Naive thymus-derived CD4-positive, alpha-beta T cell (primary cell): ENCODE results near the gene LANCL2. TPM values are rescaled to one million over a fixed set of nuclear protein-coding genes. Genes with fewer than 3 reads are reported as not detected.
"Not testable (repeated sequence)": the region's sequence is repeated elsewhere in the genome, so short reads cannot be mapped to it uniquely, and the experiment has no call there.

Experiments
- ATAC-seq: fragments of 150-1000 bp; cut with Tn5 transposase; 2 replicates; pipeline ENCODE4 v1.10.0; 2021; ENCODE audit warnings: mild to moderate bottlenecking, moderate library complexity
- CTCF ChIA-PET: fragments of 350-600 bp; sonication (Branson Sonifier 250); formaldehyde crosslinking; loops from one replicate; lab custom pipeline; 2021; ENCODE audit warnings: antibody characterized with exemption; lab: Charles Lee
- POLR2A ChIA-PET: fragments of 350-600 bp; sonication (Branson Sonifier 250); formaldehyde crosslinking; loops from one replicate; lab custom pipeline; 2021; ENCODE audit warnings: antibody characterized with exemption, inconsistent platforms; lab: Charles Lee
- DNase-seq, 9 donors: peaks; one replicate each; pipeline versions ENCODE4 v3.0.0 to v3.0.0-alpha.2; 2020 to 2022; ENCODE audit warnings: mixed read lengths in 1 of 9
- H3K27ac ChIP-seq: one replicate; pipeline ENCODE4 v1.7.0; 2013; ENCODE audit warnings: mild to moderate bottlenecking, low read depth, low read length, moderate library complexity
- H3K27me3 ChIP-seq, 2 donors: one replicate each; pipeline ENCODE4 v1.7.0; 2013; ENCODE audit warnings: low read length in 2 of 2, mild to moderate bottlenecking in 2 of 2, moderate library complexity in 2 of 2; ENCODE audit not compliant: control insufficient read depth in 2 of 2, insufficient read depth in 2 of 2
- H3K36me3 ChIP-seq, 3 experiments: 1 replicate in 2 of 3; 2 replicates in 1 of 3; pipeline ENCODE4 v1.7.0; 2013; ENCODE audit warnings: low read length in 3 of 3, mild to moderate bottlenecking in 3 of 3, moderate library complexity in 1 of 3; ENCODE audit not compliant: insufficient read depth in 3 of 3, control insufficient read depth in 2 of 3
- H3K4me1 ChIP-seq, 2 donors: one replicate each; pipeline ENCODE4 v1.7.0; 2013; ENCODE audit warnings: low read length in 2 of 2, mild to moderate bottlenecking in 2 of 2, moderate library complexity in 1 of 2; ENCODE audit not compliant: control insufficient read depth in 2 of 2, insufficient read depth in 2 of 2
- H3K4me3 ChIP-seq: 2 replicates; pipeline ENCODE4 v1.7.0; 2013; ENCODE audit warnings: mild to moderate bottlenecking, low read length
- H3K9me3 ChIP-seq, 3 experiments: 1 replicate in 2 of 3; 2 replicates in 1 of 3; pipeline ENCODE4 v1.7.0; 2013; ENCODE audit warnings: low read length in 3 of 3; ENCODE audit not compliant: control insufficient read depth in 2 of 3
- H3K27ac Mint-ChIP-seq, 9 donors: one replicate each; pipeline ENCODE4 v1.8.0; 2020 to 2022; ENCODE audit warnings: mixed read lengths in 9 of 9, mild to moderate bottlenecking in 8 of 9, moderate library complexity in 5 of 9, inconsistent platforms in 2 of 9
- H3K27me3 Mint-ChIP-seq, 5 donors: one replicate each; pipeline ENCODE4 v1.8.0; 2021 to 2022; ENCODE audit warnings: mixed read lengths in 5 of 5, mild to moderate bottlenecking in 1 of 5
- H3K36me3 Mint-ChIP-seq, 5 donors: one replicate each; pipeline ENCODE4 v1.8.0; 2020 to 2022; ENCODE audit warnings: mixed read lengths in 5 of 5, mild to moderate bottlenecking in 3 of 5, inconsistent platforms in 1 of 5
- H3K4me1 Mint-ChIP-seq, 7 donors: one replicate each; pipeline ENCODE4 v1.8.0; 2020 to 2022; ENCODE audit warnings: mixed read lengths in 7 of 7, mild to moderate bottlenecking in 3 of 7, inconsistent platforms in 1 of 7
- H3K4me3 Mint-ChIP-seq, 10 donors: one replicate each; pipeline ENCODE4 v1.8.0; 2020 to 2022; ENCODE audit warnings: mild to moderate bottlenecking in 10 of 10, mixed read lengths in 10 of 10, moderate library complexity in 6 of 10, inconsistent platforms in 2 of 10
- H3K9me3 Mint-ChIP-seq, 11 donors: one replicate each; pipeline ENCODE4 v1.8.0; 2020 to 2022; ENCODE audit warnings: mixed read lengths in 11 of 11, mild to moderate bottlenecking in 4 of 11, inconsistent platforms in 1 of 11, moderate library complexity in 1 of 11
- intact Hi-C, 2 donors: fragments of 100-400 bp; cut with micrococcal nuclease; formaldehyde crosslinking; loops; one replicate each; pipeline ENCODE4 v1.15.1; 2023
- polyA plus RNA-seq, 2 donors: library from polyadenylated mRNA; unstranded; fragments of 300-500 nt; fragmentation: Illumina TruSeq; gene quantifications; one replicate each; pipeline ENCODE4 v1.2.3, GENCODE V29; 2021
- total RNA-seq, 6 experiments: library from RNA in 5 of 6; stranded (reverse) in 5 of 6; gene quantifications; 1 replicate in 5 of 6; 2 replicates in 1 of 6; pipeline ENCODE4 v1.2.3 and lab custom pipeline; 2021 to 2026

LANCL2 gene
- total and polyA plus RNA-seq, 7 experiments from 2014 or later = 4.8 to 10.5 (median 8.2) TPM

- Mint-ChIP-seq H3K4me3 (peak overlapping the region in 1 of 10 donors; percentile 27), H3K36me3 (no peaks in the 10 kb centered on the region), H3K27ac (no peak overlapping the region), H3K4me1 (peaks cover 0 to 4% (median 0%) of the 10 kb centered on the region in 7 donors), H3K27me3 (peaks cover 12 to 29% (median 19%) of the 10 kb centered on the region in 5 donors), H3K9me3 (peaks cover 0 to 2% (median 0%) of the 10 kb centered on the region in 11 donors)
- POLR2A ChIA-PET = no interaction called here
- DNase-seq (no peak), ATAC-seq (no peak)
- Histone ChIP-seq H3K4me1 (no peaks in the 10 kb centered on the region), H3K27me3 (peaks cover 0 to 4% of the 10 kb centered on the region in 2 donors), H3K36me3 (no peaks in the 10 kb centered on the region), H3K27ac (no peak overlapping the region), H3K4me3 (no peak overlapping the region), H3K9me3 (no peaks in the 10 kb centered on the region)
- CTCF ChIA-PET = no interaction called here
- intact Hi-C loops = no loop called here
Observed at GRCh38 chr7:55345292-55345691, 19.8 kb upstream of the LANCL2 start.

DNA sequence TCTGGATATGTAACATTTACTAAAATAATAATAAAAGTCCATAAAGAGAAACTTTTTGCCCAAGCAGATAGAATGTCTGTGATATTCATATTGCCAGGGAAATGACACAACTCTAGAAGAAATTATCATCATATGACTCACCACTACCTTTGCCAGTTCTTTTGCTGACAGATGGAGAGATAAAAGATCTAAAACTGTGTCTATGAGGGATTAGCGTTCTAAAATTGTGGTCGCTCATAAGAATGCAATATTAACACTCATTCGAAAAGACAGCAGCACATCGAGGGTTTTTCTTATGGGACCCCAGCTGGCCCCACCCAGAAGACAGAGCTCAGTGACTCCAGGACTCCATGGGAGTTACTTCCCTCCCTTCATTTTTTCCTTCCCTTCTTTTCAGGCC is 16.6 kb upstream of the LANCL2 start:
- ATAC-seq (no peak), DNase-seq (no peak)
- Histone ChIP-seq H3K36me3 (no peaks in the 10 kb centered on the region), H3K9me3 (no peaks in the 10 kb centered on the region), H3K4me1 (no peaks in the 10 kb centered on the region), H3K27ac (no peak overlapping the region), H3K4me3 (no peak overlapping the region), H3K27me3 (peaks cover 0 to 4% of the 10 kb centered on the region in 2 donors)
- CTCF ChIA-PET = no interaction called here
- Mint-ChIP-seq H3K27ac (no peak overlapping the region), H3K27me3 (peaks cover 18 to 30% (median 23%) of the 10 kb centered on the region in 5 donors), H3K9me3 (peaks cover 0 to 2% (median 0%) of the 10 kb centered on the region in 11 donors), H3K4me1 (peaks cover 0 to 4% (median 0%) of the 10 kb centered on the region in 7 donors), H3K4me3 (no peak overlapping the region), H3K36me3 (no peaks in the 10 kb centered on the region)
- POLR2A ChIA-PET = no interaction called here
- intact Hi-C loops = no loop called here

GRCh38 chr7:55349121-55349520 is 16.0 kb upstream of the LANCL2 start:
- H3K27me3 Mint-ChIP-seq = peaks cover 18 to 30% (median 23%) of the 10 kb centered on the region in 5 donors
- H3K4me1 Mint-ChIP-seq = peaks cover 0 to 4% (median 0%) of the 10 kb centered on the region in 7 donors
- Histone ChIP-seq H3K27me3 (peaks cover 0 to 4% of the 10 kb centered on the region in 2 donors), H3K36me3 (no peaks in the 10 kb centered on the region), H3K9me3 (no peaks in the 10 kb centered on the region), H3K27ac (no peak overlapping the region), H3K4me1 (no peaks in the 10 kb centered on the region), H3K4me3 (no peak overlapping the region)
- ChIA-PET POLR2A (no interaction called here), CTCF (no interaction called here)
- DNase-seq (no peak), ATAC-seq (no peak)
- peak overlapping the region in 1 of 9 donors; percentile 16 for H3K27ac Mint-ChIP-seq
- no peak overlapping the region for H3K4me3 Mint-ChIP-seq
- H3K36me3 Mint-ChIP-seq = no peaks in the 10 kb centered on the region
- intact Hi-C loops = no loop called here
- peaks cover 0 to 2% (median 0%) of the 10 kb centered on the region in 11 donors for H3K9me3 Mint-ChIP-seq

- H3K36me3 Mint-ChIP-seq = no peaks in the 10 kb centered on the region
- H3K27me3 Mint-ChIP-seq = peaks cover 20 to 34% (median 23%) of the 10 kb centered on the region in 5 donors
- Histone ChIP-seq H3K4me3 (no peak overlapping the region), H3K27ac (no peak overlapping the region), H3K27me3 (peaks cover 0 to 4% of the 10 kb centered on the region in 2 donors), H3K9me3 (no peaks in the 10 kb centered on the region), H3K36me3 (no peaks in the 10 kb centered on the region), H3K4me1 (no peaks in the 10 kb centered on the region)
- intact Hi-C loops = no loop called here
- peaks cover 0 to 4% (median 0%) of the 10 kb centered on the region in 7 donors for H3K4me1 Mint-ChIP-seq
- ATAC-seq (no peak), DNase-seq (no peak)
- ChIA-PET CTCF (no interaction called here), POLR2A (no interaction called here)
- H3K9me3 Mint-ChIP-seq = peaks cover 0 to 2% (median 0%) of the 10 kb centered on the region in 11 donors
- H3K4me3 Mint-ChIP-seq = no peak overlapping the region
- no peak overlapping the region for H3K27ac Mint-ChIP-seq
Observed at GRCh38 chr7:55350281-55350680, 14.9 kb upstream of the LANCL2 start.

DNA sequence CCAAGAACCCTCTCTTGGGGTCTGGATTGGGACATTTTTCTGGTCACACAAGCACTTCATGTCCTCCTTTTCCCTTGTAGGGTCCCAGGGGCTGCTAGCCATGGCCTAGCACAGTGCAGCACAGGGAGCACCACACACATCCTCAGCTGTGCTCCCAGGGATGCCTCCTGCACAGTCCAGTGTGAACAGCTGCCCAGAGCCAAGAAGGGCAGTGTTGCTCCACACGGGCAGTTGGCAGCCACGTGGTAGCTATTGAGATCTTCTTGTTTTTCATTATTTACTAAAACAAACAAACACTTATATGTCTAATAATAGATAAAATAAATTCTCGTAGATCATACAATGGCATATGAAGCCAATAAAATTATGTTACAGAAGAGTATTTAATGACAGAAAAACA is 13.9 kb upstream of the LANCL2 start:
- no peak for ATAC-seq
- DNase-seq = no peak
- CTCF ChIA-PET = no interaction called here
- no peak overlapping the region for H3K4me3 Mint-ChIP-seq
- intact Hi-C loops = no loop called here
- Histone ChIP-seq H3K36me3 (no peaks in the 10 kb centered on the region), H3K27me3 (peaks cover 0 to 4% of the 10 kb centered on the region in 2 donors), H3K27ac (no peak overlapping the region), H3K4me1 (no peaks in the 10 kb centered on the region), H3K4me3 (no peak overlapping the region), H3K9me3 (no peaks in the 10 kb centered on the region)
- H3K36me3 Mint-ChIP-seq = no peaks in the 10 kb centered on the region
- H3K9me3 Mint-ChIP-seq = no peaks in the 10 kb centered on the region
- H3K4me1 Mint-ChIP-seq = peaks cover 0 to 4% (median 0%) of the 10 kb centered on the region in 7 donors
- peaks cover 18 to 26% (median 21%) of the 10 kb centered on the region in 5 donors for H3K27me3 Mint-ChIP-seq
- POLR2A ChIA-PET = interaction anchor here (0.7 to 1.3 kb wide), 2 partner anchors 15 to 187 kb away, joined by 3 read pairs; no protein-coding TSS in a partner anchor
- H3K27ac Mint-ChIP-seq = no peak overlapping the region

DNA sequence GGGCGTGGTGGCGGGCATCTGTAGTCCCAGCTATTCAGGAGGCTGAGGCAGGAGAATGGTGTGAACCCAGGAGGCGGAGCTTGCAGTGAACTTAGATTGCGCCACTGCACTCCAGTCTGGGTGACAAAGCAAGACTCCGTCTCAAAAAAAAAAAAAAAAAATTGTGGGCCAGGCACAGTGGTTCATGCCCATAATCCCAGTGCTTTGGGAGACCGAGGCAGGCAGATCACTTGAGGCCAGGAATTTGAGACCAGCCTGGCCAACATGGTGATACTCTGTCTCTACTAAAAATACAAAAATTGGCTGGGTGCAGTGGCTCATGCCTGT is 12.2 kb upstream of the LANCL2 start:
- H3K27ac Mint-ChIP-seq, H3K9me3 ChIP-seq, CTCF ChIA-PET, H3K9me3 Mint-ChIP-seq, intact Hi-C loops, H3K36me3 ChIP-seq, ATAC-seq, H3K4me1 ChIP-seq, H3K36me3 Mint-ChIP-seq, H3K4me3 ChIP-seq, H3K4me1 Mint-ChIP-seq, DNase-seq, H3K27ac ChIP-seq, H3K27me3 ChIP-seq, H3K4me3 Mint-ChIP-seq: not testable (repeated sequence)
- POLR2A ChIA-PET = interaction anchor here (0.5 kb wide), 1 partner anchor 621 kb away, joined by 3 read pairs; no protein-coding TSS in a partner anchor
- H3K27me3 Mint-ChIP-seq = peaks cover 12 to 21% (median 15%) of the 10 kb centered on the region in 5 donors

GRCh38 chr7:55360486-55360885 is 4.7 kb upstream of the LANCL2 start:
- no peaks in the 10 kb centered on the region for H3K27me3 ChIP-seq
- intact Hi-C loops = no loop called here
- no peak overlapping the region for H3K27ac ChIP-seq
- ATAC-seq (no peak), DNase-seq (no peak)
- no peak overlapping the region for H3K4me3 Mint-ChIP-seq
- H3K4me1 Mint-ChIP-seq = peaks cover 4 to 10% (median 9%) of the 10 kb centered on the region in 7 donors
- peaks cover 4 to 11% (median 9%) of the 10 kb centered on the region in 5 donors for H3K27me3 Mint-ChIP-seq
- peaks cover 0 to 3% (median 0%) of the 10 kb centered on the region in 3 experiments for H3K36me3 ChIP-seq
- H3K9me3 ChIP-seq = no peaks in the 10 kb centered on the region
- POLR2A ChIA-PET = no interaction called here
- no peaks in the 10 kb centered on the region for H3K9me3 Mint-ChIP-seq
- peaks cover 0 to 4% of the 10 kb centered on the region in 2 donors for H3K4me1 ChIP-seq
- no peaks in the 10 kb centered on the region for H3K36me3 Mint-ChIP-seq
- CTCF ChIA-PET = no interaction called here
- H3K27ac Mint-ChIP-seq = no peak overlapping the region
- H3K4me3 ChIP-seq = no peak overlapping the region
